Endometrial microvascular endothelial cells (primary cell): ENCODE results near the gene COL6A2. TPM values are rescaled to one million over a fixed set of nuclear protein-coding genes. Genes with fewer than 3 reads are reported as not detected.
"Not testable (repeated sequence)": the region's sequence is repeated elsewhere in the genome, so short reads cannot be mapped to it uniquely, and the experiment has no call there.

Experiments used
- in situ Hi-C: cut with HindIII; loops from 2 replicates; pipeline ENCODE4 v1.10.0; 2017; ENCODE audit warnings: low sequenced_read_pairs, low pct_unique_long_range_greater_than_20kb; ENCODE audit errors: inconsistent ontology term
- total RNA-seq: library from RNA; depleted of rRNA; stranded (reverse); fragments of >200 nt; gene quantifications from one replicate; pipeline ENCODE4 v1.2.3, GENCODE V29; 2015; ENCODE audit errors: inconsistent ontology term

The COL6A2 gene
- total RNA-seq, 1 donor from 2014 or later, result 11.2 TPM

- in situ Hi-C loops, result no loop called here
Observed at GRCh38 chr21:46091118-46091517, 6.8 kb upstream of the COL6A2 start.

- in situ Hi-C loops, result no loop called here
Observed at GRCh38 chr21:46091631-46092025, 6.3 kb upstream of the COL6A2 start.

- in situ Hi-C loops, result no loop called here
Observed at GRCh38 chr21:46092026-46092764, 5.7 kb upstream of the COL6A2 start.

GRCh38 chr21:46092811-46093667 is 4.9 kb upstream of the COL6A2 start:
- in situ Hi-C loops, result no loop called here

GRCh38 chr21:46093668-46094400 is 4.1 kb upstream of the COL6A2 start:
- in situ Hi-C loops, result no loop called here

GRCh38 chr21:46094401-46095082 is 3.4 kb upstream of the COL6A2 start:
- in situ Hi-C loops, result no loop called here

- in situ Hi-C loops, result no loop called here
Observed at GRCh38 chr21:46095083-46095719, 2.7 kb upstream of the COL6A2 start.

GRCh38 chr21:46095814-46096595 is 1.9 kb upstream of the COL6A2 start:
- in situ Hi-C loops, result no loop called here

GRCh38 chr21:46096596-46097335 is 1.1 kb upstream of the COL6A2 start:
- in situ Hi-C loops, result no loop called here

- in situ Hi-C loops, result no loop called here
Observed at GRCh38 chr21:46098303-46099141, 610 bp downstream of the COL6A2 start.

- in situ Hi-C loops, result no loop called here
Observed at GRCh38 chr21:46099476-46099875, 1.6 kb downstream of the COL6A2 start.

GRCh38 chr21:46100020-46100419 is 2.1 kb downstream of the COL6A2 start:
- in situ Hi-C loops, result no loop called here

GRCh38 chr21:46100426-46100825 is 2.5 kb downstream of the COL6A2 start:
- in situ Hi-C loops, result no loop called here

GRCh38 chr21:46100906-46101305 is 3.0 kb downstream of the COL6A2 start:
- in situ Hi-C loops, result no loop called here

GRCh38 chr21:46104104-46104503 is 6.2 kb downstream of the COL6A2 start:
- in situ Hi-C loops, result no loop called here

GRCh38 chr21:46107376-46107775 is 9.5 kb downstream of the COL6A2 start:
- in situ Hi-C loops, result not testable (repeated sequence)
